Activated CD4-positive, CD25-positive, alpha-beta regulatory T cell treated with anti-CD3 and anti-CD28 coated beads, Interleukin-2, amount 50 U/mL, for 16 hours (primary cell): ENCODE data around the gene IFI27.

Experiments
- DNase-seq: peaks from one replicate; pipeline ENCODE4 v3.0.0-alpha.2; 2020; ENCODE audit warnings: low read depth, low spot score

IFI27 gene

GRCh38 chr14:94102768-94103482, 7.6 kb upstream of the IFI27 start:
- DNase-seq: no peak

DNA sequence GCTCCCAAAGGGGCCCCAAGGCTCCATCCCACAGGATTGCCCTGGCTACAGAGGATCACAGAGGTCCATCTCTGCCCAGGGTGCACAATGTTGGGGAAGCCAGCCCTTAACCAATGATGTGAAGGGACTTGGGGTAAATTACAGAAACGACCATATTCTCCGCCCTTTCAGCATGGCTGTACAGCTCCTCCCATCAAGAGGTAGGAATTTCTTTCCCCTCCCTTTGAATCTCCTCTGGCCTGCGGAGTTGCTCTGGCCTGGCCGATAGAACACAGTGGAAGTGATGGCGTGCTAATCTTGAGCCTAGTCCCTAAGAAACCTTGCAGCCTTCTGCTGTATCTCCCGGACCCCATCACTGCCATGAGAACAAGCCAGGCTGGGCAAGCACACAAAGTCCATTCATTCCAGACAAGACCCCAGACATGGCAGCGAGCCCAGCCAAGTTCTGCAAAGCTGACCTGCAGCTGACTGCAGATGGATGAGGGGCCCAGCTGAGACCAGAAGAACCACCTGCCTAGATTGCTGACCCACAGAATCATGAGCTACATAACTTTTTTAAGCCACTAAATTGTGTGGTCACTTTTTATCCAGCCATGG, 6.9 kb upstream of the IFI27 start:
- DNase-seq: no peak

GRCh38 chr14:94104731-94105130, 5.8 kb upstream of the IFI27 start:
- no peak for DNase-seq

GRCh38 chr14:94109915-94110250, 653 bp upstream of the IFI27 start:
- DNase-seq: no peak

DNA sequence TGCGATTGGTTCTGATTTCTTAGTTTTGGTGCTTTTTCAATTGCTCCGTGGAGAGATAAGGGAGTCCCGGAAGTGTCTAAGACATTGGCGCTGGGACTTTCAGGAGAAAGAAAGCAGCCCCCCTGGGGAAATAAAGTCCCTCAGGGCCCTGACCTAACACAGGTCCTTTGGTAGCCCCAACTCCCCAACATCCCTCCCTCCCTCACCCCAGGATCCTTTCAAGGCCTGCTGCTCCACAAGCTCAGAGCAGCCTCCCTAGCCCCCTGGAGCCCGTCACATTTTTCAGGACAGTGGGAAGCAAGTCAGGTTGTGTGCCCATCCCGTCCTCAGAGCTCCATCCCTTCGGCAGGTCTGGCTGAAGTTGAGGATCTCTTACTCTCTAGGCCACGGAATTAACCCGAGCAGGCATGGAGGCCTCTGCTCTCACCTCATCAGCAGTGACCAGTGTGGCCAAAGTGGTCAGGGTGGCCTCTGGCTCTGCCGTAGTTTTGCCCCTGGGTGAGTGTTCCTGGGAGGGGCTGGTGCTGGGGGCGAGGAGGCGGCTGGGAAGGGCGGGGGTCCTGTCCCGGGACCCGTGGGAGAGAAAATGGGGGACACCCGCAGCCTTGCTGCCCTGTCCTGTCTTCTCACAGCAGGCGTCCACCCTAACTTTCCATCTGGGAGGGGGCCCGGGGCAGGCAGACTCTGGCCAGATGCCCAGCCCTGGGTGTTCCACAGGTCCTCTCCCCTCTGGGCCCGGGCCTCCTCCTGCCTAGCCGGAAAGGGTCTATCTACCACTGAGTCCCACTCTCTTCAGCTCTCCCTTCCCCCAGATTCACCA, 950 bp downstream of the IFI27 start:
- no peak for DNase-seq

DNA sequence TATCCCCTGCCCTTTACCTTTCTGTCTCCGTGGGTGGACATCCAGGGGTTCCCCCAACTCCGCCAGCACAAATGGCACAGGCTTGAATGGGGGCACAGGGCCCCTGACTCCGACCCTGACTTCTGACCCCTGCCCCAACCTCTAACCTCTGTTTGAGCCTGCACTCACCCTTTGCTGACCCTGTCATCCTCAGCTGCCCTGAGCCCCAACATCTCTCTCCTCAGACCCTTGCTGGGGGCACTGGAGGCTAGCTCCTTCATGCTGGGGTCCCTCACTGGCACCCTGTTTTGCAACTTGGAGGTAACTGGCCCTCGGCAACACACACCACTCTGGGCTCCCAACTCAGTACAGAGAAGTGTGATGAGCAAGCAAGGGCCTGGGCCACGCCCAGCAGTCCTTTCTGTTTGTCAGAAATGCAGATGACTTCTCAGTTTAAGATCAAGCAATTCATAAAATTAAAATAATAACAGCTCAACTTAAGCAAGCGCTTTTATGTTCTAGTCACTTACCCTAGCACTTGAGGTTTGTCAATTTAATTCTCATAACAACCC, 2.1 kb downstream of the IFI27 start:
- DNase-seq: no peak

- no peak for DNase-seq
These were observed 2.5 kb downstream of the IFI27 start for GRCh38 chr14:94113073-94113472.

GRCh38 chr14:94113490-94113889, 3.0 kb downstream of the IFI27 start:
- DNase-seq: no peak

- DNase-seq: no peak
These were observed 3.5 kb downstream of the IFI27 start for GRCh38 chr14:94113908-94114588.

DNA sequence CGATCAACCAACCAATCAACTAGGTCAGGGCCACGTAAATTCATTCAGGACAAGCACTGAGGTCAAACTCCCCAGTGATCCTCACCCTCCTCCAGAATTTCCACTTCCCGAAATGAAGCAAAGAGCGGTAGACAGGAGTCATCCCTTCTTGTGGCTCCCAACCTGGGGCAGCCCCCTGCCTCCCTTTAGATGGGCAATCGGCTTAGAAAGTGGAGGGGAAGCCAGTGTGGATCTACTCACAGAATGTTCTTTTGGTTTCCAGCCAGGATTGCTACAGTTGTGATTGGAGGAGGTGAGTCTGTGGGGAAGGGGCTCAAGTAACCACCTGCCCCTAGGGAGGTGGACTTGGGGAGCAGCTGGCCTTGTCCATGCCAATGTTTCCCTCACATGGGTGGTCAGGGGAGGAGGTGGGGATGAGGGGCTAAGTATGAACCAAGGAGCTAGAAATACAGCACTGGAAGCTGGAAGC, 4.1 kb downstream of the IFI27 start:
- no peak for DNase-seq

- DNase-seq: no peak
These were observed 4.6 kb downstream of the IFI27 start for GRCh38 chr14:94115058-94115591.

- no peak for DNase-seq
These were observed 5.1 kb downstream of the IFI27 start for GRCh38 chr14:94115631-94116030.

GRCh38 chr14:94116701-94117100, 6.2 kb downstream of the IFI27 start:
- no peak for DNase-seq

DNA sequence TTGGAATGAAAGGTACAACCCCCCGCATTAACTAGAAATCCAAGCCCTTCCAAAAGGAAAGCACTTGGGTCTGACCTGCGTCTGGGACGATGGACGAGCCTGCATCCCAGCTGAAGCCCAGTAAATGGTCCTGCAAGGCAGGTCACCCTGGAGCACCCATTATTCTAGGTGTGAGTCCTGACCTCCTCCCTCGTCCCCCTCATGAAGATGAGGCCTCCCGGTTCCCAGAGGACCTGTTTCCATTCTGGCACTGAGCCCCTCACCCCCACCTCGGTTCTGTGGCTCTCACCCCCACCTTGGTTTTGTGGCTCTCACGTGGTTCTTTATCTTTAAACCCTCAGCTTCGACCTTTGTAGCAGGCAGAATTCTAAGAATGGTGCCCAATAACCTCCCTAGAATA, 7.3 kb downstream of the IFI27 start:
- DNase-seq: no peak

DNA sequence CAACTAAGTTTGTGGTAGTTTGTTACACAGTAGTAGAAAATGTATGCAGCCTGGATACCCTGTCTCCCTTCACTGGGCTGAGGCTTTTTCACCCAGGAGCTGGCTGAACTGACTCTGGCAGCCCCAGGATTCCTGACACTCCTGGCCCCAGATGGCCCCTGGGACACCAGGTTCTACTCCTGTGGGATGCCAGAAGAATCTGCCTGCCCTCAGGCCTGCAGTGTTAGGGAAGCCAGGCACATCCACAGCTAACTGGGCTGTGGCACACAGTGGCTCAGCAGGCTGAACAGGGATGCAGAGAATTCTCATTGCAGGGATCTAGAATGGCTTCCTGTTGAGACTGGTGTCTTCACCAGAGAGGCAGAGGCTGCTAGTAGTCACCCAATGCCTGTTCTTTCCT, 8.5 kb downstream of the IFI27 start:
- no peak for DNase-seq

- DNase-seq: no peak
These were observed 10.3 kb downstream of the IFI27 start for GRCh38 chr14:94120667-94121340.

- no peak for DNase-seq
These were observed 10.9 kb downstream of the IFI27 start for GRCh38 chr14:94121485-94121884.

- no peak for DNase-seq
These were observed 11.9 kb downstream of the IFI27 start for GRCh38 chr14:94122438-94122837.

DNA sequence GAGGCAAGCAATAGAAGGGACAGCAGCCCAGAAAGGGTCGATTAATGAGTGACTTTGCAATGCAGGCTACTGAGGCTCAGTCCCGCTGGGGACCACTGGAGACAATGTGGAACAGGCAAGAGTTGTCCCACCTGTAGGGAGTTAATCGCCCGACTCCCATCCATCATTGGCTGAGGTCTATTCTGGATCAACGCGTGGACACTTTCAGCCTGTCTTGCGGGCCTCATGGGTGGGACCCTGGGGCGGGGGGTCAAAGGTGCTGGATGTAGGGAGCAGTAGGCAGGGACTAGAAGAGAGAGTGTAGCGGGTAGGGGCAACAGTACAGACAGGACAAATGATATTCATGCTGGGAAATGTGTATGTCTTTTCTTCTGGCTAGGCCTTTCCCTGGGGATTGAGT, 12.8 kb downstream of the IFI27 start:
- no peak for DNase-seq

DNA sequence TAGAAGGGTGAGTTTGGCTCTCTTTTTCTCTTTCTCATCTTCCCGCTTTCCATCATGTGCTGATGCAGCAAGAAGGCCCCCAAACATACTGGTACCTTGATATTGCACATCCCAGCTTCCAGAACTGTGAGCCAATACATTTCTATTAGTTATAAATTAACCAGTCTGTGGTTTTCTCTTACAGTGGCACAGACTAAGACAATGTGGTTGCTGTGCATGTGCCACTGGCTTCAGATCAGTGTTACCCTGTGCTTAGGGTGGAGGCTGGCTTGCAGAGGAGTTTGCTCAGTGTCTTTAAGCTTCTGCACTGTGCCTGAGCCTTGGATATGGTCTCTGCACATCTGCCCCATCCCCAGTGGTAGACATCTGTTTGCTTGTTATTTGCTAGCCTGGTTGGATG, 13.3 kb downstream of the IFI27 start:
- DNase-seq: no peak
